Measurements from ENCODE around the gene ARHGAP10. TPM values are rescaled to one million over a fixed set of nuclear protein-coding genes. Genes with fewer than 3 reads are reported as not detected.

ARHGAP10 gene
- total and polyA plus RNA-seq, 2 donors, result 71.3 to 76.7 TPM

- Histone ChIP-seq H3K27ac (ENCODE audit: low read depth) (no peak overlapping the region), H3K4me3 (ENCODE audit: low read depth, low read length) (no peak overlapping the region), H3K36me3 (ENCODE audit: insufficient read depth) (no peaks in the 10 kb centered on the region), H3K4me1 (ENCODE audit: insufficient read depth) (peaks cover 3% of the 10 kb centered on the region)
- 41% methylated on average over 3 of the region's 3 CpGs for WGBS
- no peak for DNase-seq (ENCODE audit: extremely low spot score)
Observed at GRCh38 chr4:148054275-148054674, 322.4 kb downstream of the ARHGAP10 start.

GRCh38 chr4:148055844-148056243, 324.0 kb downstream of the ARHGAP10 start:
- H3K4me1 ChIP-seq (ENCODE audit: insufficient read depth), result peaks cover 3% of the 10 kb centered on the region
- H3K4me3 ChIP-seq (ENCODE audit: low read depth, low read length), result no peak overlapping the region
- no peak for DNase-seq (ENCODE audit: extremely low spot score)
- no peaks in the 10 kb centered on the region for H3K36me3 ChIP-seq (ENCODE audit: insufficient read depth)
- 62% methylated on average over 6 of the region's 6 CpGs for WGBS
- H3K27ac ChIP-seq (ENCODE audit: low read depth), result no peak overlapping the region

GRCh38 chr4:148056879-148057278, 325.0 kb downstream of the ARHGAP10 start:
- Histone ChIP-seq H3K27ac (ENCODE audit: low read depth) (no peak overlapping the region), H3K4me3 (ENCODE audit: low read depth, low read length) (no peak overlapping the region), H3K4me1 (ENCODE audit: insufficient read depth) (peaks cover 5% of the 10 kb centered on the region), H3K36me3 (ENCODE audit: insufficient read depth) (no peaks in the 10 kb centered on the region)
- 72% methylated on average over 6 of the region's 6 CpGs for WGBS
- DNase-seq (ENCODE audit: extremely low spot score), result no peak

- DNase-seq (ENCODE audit: extremely low spot score), result no peak
- 94% methylated on average over 5 of the region's 5 CpGs for WGBS
- Histone ChIP-seq H3K27ac (ENCODE audit: low read depth) (no peak overlapping the region), H3K4me3 (ENCODE audit: low read depth, low read length) (no peak overlapping the region), H3K36me3 (ENCODE audit: insufficient read depth) (no peaks in the 10 kb centered on the region), H3K4me1 (ENCODE audit: insufficient read depth) (peaks cover 7% of the 10 kb centered on the region)
Observed at GRCh38 chr4:148057516-148057915, 325.6 kb downstream of the ARHGAP10 start.

GRCh38 chr4:148057984-148058859, 326.3 kb downstream of the ARHGAP10 start:
- Histone ChIP-seq H3K27ac (ENCODE audit: low read depth) (no peak overlapping the region), H3K4me1 (ENCODE audit: insufficient read depth) (peaks cover 7% of the 10 kb centered on the region), H3K4me3 (ENCODE audit: low read depth, low read length) (no peak overlapping the region), H3K36me3 (ENCODE audit: insufficient read depth) (no peaks in the 10 kb centered on the region)
- no peak for DNase-seq (ENCODE audit: extremely low spot score)
- 67% methylated on average over 14 of the region's 14 CpGs for WGBS

GRCh38 chr4:148059617-148060180, 327.8 kb downstream of the ARHGAP10 start:
- whole genome bisulfite sequencing, result 75% methylated on average over 10 of the region's 10 CpGs
- H3K4me1 ChIP-seq (ENCODE audit: insufficient read depth), result peaks cover 7% of the 10 kb centered on the region
- no peak overlapping the region for H3K27ac ChIP-seq (ENCODE audit: low read depth)
- H3K4me3 ChIP-seq (ENCODE audit: low read depth, low read length), result no peak overlapping the region
- no peaks in the 10 kb centered on the region for H3K36me3 ChIP-seq (ENCODE audit: insufficient read depth)
- no peak for DNase-seq (ENCODE audit: extremely low spot score)

GRCh38 chr4:148060264-148061140, 328.6 kb downstream of the ARHGAP10 start:
- Histone ChIP-seq H3K36me3 (ENCODE audit: insufficient read depth) (no peaks in the 10 kb centered on the region), H3K27ac (ENCODE audit: low read depth) (peak overlapping the region; percentile 12), H3K4me3 (ENCODE audit: low read depth, low read length) (no peak overlapping the region), H3K4me1 (ENCODE audit: insufficient read depth) (peaks cover 7% of the 10 kb centered on the region)
- WGBS, result 81% methylated on average over 13 of the region's 13 CpGs
- no peak for DNase-seq (ENCODE audit: extremely low spot score)

- Histone ChIP-seq H3K27ac (ENCODE audit: low read depth) (no peak overlapping the region), H3K36me3 (ENCODE audit: insufficient read depth) (no peaks in the 10 kb centered on the region), H3K4me3 (ENCODE audit: low read depth, low read length) (no peak overlapping the region), H3K4me1 (ENCODE audit: insufficient read depth) (peaks cover 7% of the 10 kb centered on the region)
- DNase-seq (ENCODE audit: extremely low spot score), result no peak
- WGBS, result 49% methylated on average over 4 of the region's 4 CpGs
Observed at GRCh38 chr4:148061141-148061481, 329.2 kb downstream of the ARHGAP10 start.

GRCh38 chr4:148061795-148062194, 329.9 kb downstream of the ARHGAP10 start:
- 70% methylated on average over 8 of the region's 8 CpGs for WGBS
- Histone ChIP-seq H3K27ac (ENCODE audit: low read depth) (no peak overlapping the region), H3K36me3 (ENCODE audit: insufficient read depth) (no peaks in the 10 kb centered on the region), H3K4me3 (ENCODE audit: low read depth, low read length) (no peak overlapping the region), H3K4me1 (ENCODE audit: insufficient read depth) (peaks cover 7% of the 10 kb centered on the region)
- DNase-seq (ENCODE audit: extremely low spot score), result no peak

- no peak overlapping the region for H3K27ac ChIP-seq (ENCODE audit: low read depth)
- 86% methylated on average over 10 of the region's 10 CpGs for WGBS
- no peak for DNase-seq (ENCODE audit: extremely low spot score)
- H3K36me3 ChIP-seq (ENCODE audit: insufficient read depth), result no peaks in the 10 kb centered on the region
- H3K4me1 ChIP-seq (ENCODE audit: insufficient read depth), result peaks cover 4% of the 10 kb centered on the region
- no peak overlapping the region for H3K4me3 ChIP-seq (ENCODE audit: low read depth, low read length)
Observed at GRCh38 chr4:148062301-148062950, 330.5 kb downstream of the ARHGAP10 start.

- Histone ChIP-seq H3K4me3 (ENCODE audit: low read depth, low read length) (no peak overlapping the region), H3K4me1 (ENCODE audit: insufficient read depth) (peaks cover 4% of the 10 kb centered on the region), H3K36me3 (ENCODE audit: insufficient read depth) (no peaks in the 10 kb centered on the region), H3K27ac (ENCODE audit: low read depth) (no peak overlapping the region)
- 91% methylated on average over 9 of the region's 9 CpGs for WGBS
- no peak for DNase-seq (ENCODE audit: extremely low spot score)
Observed at GRCh38 chr4:148064451-148064850, 332.6 kb downstream of the ARHGAP10 start.

- Histone ChIP-seq H3K27ac (ENCODE audit: low read depth) (no peak overlapping the region), H3K36me3 (ENCODE audit: insufficient read depth) (no peaks in the 10 kb centered on the region), H3K4me3 (ENCODE audit: low read depth, low read length) (no peak overlapping the region), H3K4me1 (ENCODE audit: insufficient read depth) (peaks cover 4% of the 10 kb centered on the region)
- 41% methylated on average over 5 of the region's 5 CpGs for WGBS
- DNase-seq (ENCODE audit: extremely low spot score), result no peak
Observed at GRCh38 chr4:148065075-148065474, 333.2 kb downstream of the ARHGAP10 start.

GRCh38 chr4:148067301-148067916, 335.5 kb downstream of the ARHGAP10 start:
- no peak overlapping the region for H3K27ac ChIP-seq (ENCODE audit: low read depth)
- no peaks in the 10 kb centered on the region for H3K36me3 ChIP-seq (ENCODE audit: insufficient read depth)
- H3K4me1 ChIP-seq (ENCODE audit: insufficient read depth), result no peaks in the 10 kb centered on the region
- 85% methylated on average over 6 of the region's 6 CpGs for WGBS
- no peak overlapping the region for H3K4me3 ChIP-seq (ENCODE audit: low read depth, low read length)
- no peak for DNase-seq (ENCODE audit: extremely low spot score)
